Common myeloid progenitor, CD34-positive (primary cell): ENCODE data around the gene SMIM5.
"Not testable (repeated sequence)": the region's sequence is repeated elsewhere in the genome, so short reads cannot be mapped to it uniquely, and the experiment has no call there.

Experiments used
- CTCF ChIA-PET: fragments of 350-600 bp; sonication (Branson Sonifier 250); formaldehyde crosslinking; loops from one replicate; lab custom pipeline; 2021; ENCODE audit warnings: antibody characterized with exemption; lab: Charles Lee
- POLR2A ChIA-PET: fragments of 350-600 bp; sonication (Branson Sonifier 250); formaldehyde crosslinking; loops from one replicate; lab custom pipeline; 2021; ENCODE audit warnings: antibody characterized with exemption; lab: Charles Lee
- DNase-seq, 3 donors: peaks; one replicate each; pipeline versions ENCODE4 v3.0.0 to v3.0.0-alpha.2; 2013
- H3K27ac ChIP-seq, 2 experiments: 1 replicate in 1 of 2; 2 replicates in 1 of 2; pipeline ENCODE4 v1.7.0; 2013; ENCODE audit warnings: inconsistent platforms in 2 of 2, low read length in 2 of 2, mild to moderate bottlenecking in 2 of 2, low read depth in 1 of 2, moderate library complexity in 1 of 2; ENCODE audit not compliant: severe bottlenecking in 2 of 2, insufficient read depth in 1 of 2, poor library complexity in 1 of 2
- H3K27me3 ChIP-seq, 5 experiments: replicated peaks in 2 of 5; 1 replicate in 3 of 5; 2 replicates in 2 of 5; pipeline versions ENCODE4 v1.6.1 to v1.7.0; 2013; ENCODE audit warnings: low read length in 4 of 5, mild to moderate bottlenecking in 2 of 5, moderate library complexity in 2 of 5, inconsistent platforms in 1 of 5; ENCODE audit not compliant: insufficient read depth in 5 of 5, control insufficient read depth in 4 of 5
- H3K36me3 ChIP-seq, 4 experiments: 1 replicate in 2 of 4; 2 replicates in 2 of 4; pipeline versions ENCODE4 v1.6.1 to v1.7.0; 2013; ENCODE audit warnings: low read length in 3 of 4, control low read depth in 1 of 4, mild to moderate bottlenecking in 1 of 4; ENCODE audit not compliant: control insufficient read depth in 4 of 4, insufficient read depth in 4 of 4
- H3K4me1 ChIP-seq, 4 experiments: 1 replicate in 3 of 4; 2 replicates in 1 of 4; pipeline versions ENCODE4 v1.6.1 to v1.7.1; 2013; ENCODE audit warnings: low read length in 3 of 4, mild to moderate bottlenecking in 3 of 4, control low read depth in 1 of 4, inconsistent platforms in 1 of 4, moderate library complexity in 1 of 4; ENCODE audit not compliant: control insufficient read depth in 4 of 4, insufficient read depth in 4 of 4; ENCODE audit errors: control extremely low read depth in 1 of 4
- H3K4me3 ChIP-seq, 7 experiments: 1 replicate in 4 of 7; 2 replicates in 3 of 7; pipeline versions ENCODE4 v1.5.1 to v1.7.0; 2013; ENCODE audit warnings: mild to moderate bottlenecking in 7 of 7, low read length in 6 of 7, moderate library complexity in 6 of 7, inconsistent platforms in 2 of 7, low read depth in 2 of 7, control low read depth in 1 of 7; ENCODE audit not compliant: insufficient read depth in 4 of 7, control insufficient read depth in 1 of 7; ENCODE audit errors: extremely low read depth in 1 of 7
- H3K9me3 ChIP-seq, 5 experiments: 1 replicate in 4 of 5; 2 replicates in 1 of 5; pipeline versions ENCODE4 v1.6.1 to v1.7.1; 2013; ENCODE audit warnings: low read length in 4 of 5, mild to moderate bottlenecking in 2 of 5, inconsistent platforms in 1 of 5, low read depth in 1 of 5, moderate library complexity in 1 of 5; ENCODE audit not compliant: control insufficient read depth in 4 of 5, insufficient read depth in 2 of 5; ENCODE audit errors: control extremely low read depth in 1 of 5
- WGBS: methylation state at CpG from one replicate; pipeline ENCODE4 v1.1.5; 2013; ENCODE audit not compliant: insufficient coverage; 5-methylcytosine and 5-hydroxymethylcytosine counted together

The SMIM5 gene

DNA sequence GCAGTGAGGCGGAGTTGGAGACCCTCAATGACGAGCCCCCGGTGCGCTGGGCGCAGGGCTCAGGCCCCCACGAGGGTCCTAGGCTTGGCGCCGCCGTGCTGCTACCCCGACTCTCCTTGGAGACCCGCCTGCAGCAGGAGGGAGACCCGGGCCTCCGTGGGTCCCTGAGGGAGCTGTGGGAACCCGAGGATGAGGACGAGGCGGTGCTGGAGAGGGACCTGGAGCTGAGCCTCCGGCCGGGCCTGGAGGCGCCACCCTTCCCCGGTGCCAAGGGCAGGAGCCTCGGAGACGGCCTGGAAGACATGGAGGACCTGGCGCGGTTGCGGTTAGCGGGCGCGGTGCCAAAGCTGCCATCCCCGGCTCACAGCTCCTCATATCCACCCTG, 43.3 kb upstream of the SMIM5 start:
- POLR2A ChIA-PET: no interaction called here
- WGBS: 86% methylated on average over 24 of the region's 29 CpGs
- no peaks in the 10 kb centered on the region for H3K9me3 ChIP-seq
- H3K4me3 ChIP-seq: peak overlapping the region in 6 of 7 experiments; percentile 13 to 77 (median 64)
- peaks cover 5 to 30% (median 24%) of the 10 kb centered on the region in 4 experiments for H3K4me1 ChIP-seq
- H3K27ac ChIP-seq: no peak overlapping the region
- CTCF ChIA-PET: interaction anchor here (1.2 to 4.0 kb wide), 5 partner anchors 9 to 161 kb away, joined by 3 to 18 read pairs (median 6); partner anchors contain the start of gene TSEN54
- DNase-seq: no peak
- H3K36me3 ChIP-seq: peaks cover 2 to 35% (median 27%) of the 10 kb centered on the region in 4 experiments
- H3K27me3 ChIP-seq: no peaks in the 10 kb centered on the region

GRCh38 chr17:75590314-75590761, 42.9 kb upstream of the SMIM5 start:
- ChIA-PET POLR2A (interaction anchor here (0.7 kb wide), 1 partner anchor 268 kb away, joined by 3 read pairs; no protein-coding TSS in a partner anchor), CTCF (interaction anchor here (0.7 to 4.0 kb wide), 6 partner anchors 9 to 160 kb away, joined by 3 to 18 read pairs (median 4); partner anchors contain the start of gene TSEN54)
- DNase-seq: no peak
- Histone ChIP-seq H3K27me3 (no peaks in the 10 kb centered on the region), H3K4me1 (peaks cover 5 to 30% (median 24%) of the 10 kb centered on the region in 4 experiments), H3K4me3 (peak overlapping the region in 2 of 7 experiments; percentile 68 to 77), H3K27ac (no peak overlapping the region), H3K9me3 (no peaks in the 10 kb centered on the region), H3K36me3 (peaks cover 2 to 40% (median 27%) of the 10 kb centered on the region in 4 experiments)
- WGBS: 100% methylated on average over 4 of the region's 8 CpGs

- DNase-seq: no peak
- Histone ChIP-seq H3K36me3 (peaks cover 2 to 41% (median 28%) of the 10 kb centered on the region in 4 experiments), H3K4me1 (peaks cover 5 to 30% (median 24%) of the 10 kb centered on the region in 4 experiments), H3K27me3 (no peaks in the 10 kb centered on the region), H3K9me3 (no peaks in the 10 kb centered on the region), H3K27ac (no peak overlapping the region), H3K4me3 (no peak overlapping the region)
- CTCF ChIA-PET: interaction anchor here (0.7 to 4.0 kb wide), 7 partner anchors 11 to 159 kb away, joined by 3 to 18 read pairs (median 3); no protein-coding TSS in a partner anchor
- 94% methylated on average over 12 of the region's 12 CpGs for WGBS
- POLR2A ChIA-PET: interaction anchor here (0.7 to 1.0 kb wide), 2 partner anchors 66 to 268 kb away, joined by 3 to 4 read pairs; partner anchors contain the start of gene LLGL2
These were observed 42.1 kb upstream of the SMIM5 start for GRCh38 chr17:75590849-75591721.

- WGBS: 100% methylated on average over 4 of the region's 7 CpGs
- H3K36me3 ChIP-seq: peaks cover 2 to 45% (median 30%) of the 10 kb centered on the region in 4 experiments
- no peaks in the 10 kb centered on the region for H3K27me3 ChIP-seq
- H3K27ac ChIP-seq: no peak overlapping the region
- no peaks in the 10 kb centered on the region for H3K9me3 ChIP-seq
- ChIA-PET POLR2A (interaction anchor here (1.0 kb wide), 1 partner anchor 67 kb away, joined by 4 read pairs; the partner anchor contains the start of gene LLGL2), CTCF (interaction anchor here (1.0 to 4.0 kb wide), 4 partner anchors 10 to 87 kb away, joined by 3 to 18 read pairs (median 3); no protein-coding TSS in a partner anchor)
- peaks cover 5 to 28% (median 23%) of the 10 kb centered on the region in 4 experiments for H3K4me1 ChIP-seq
- H3K4me3 ChIP-seq: no peak overlapping the region
- DNase-seq: no peak
These were observed 41.4 kb upstream of the SMIM5 start for GRCh38 chr17:75591722-75592302.

DNA sequence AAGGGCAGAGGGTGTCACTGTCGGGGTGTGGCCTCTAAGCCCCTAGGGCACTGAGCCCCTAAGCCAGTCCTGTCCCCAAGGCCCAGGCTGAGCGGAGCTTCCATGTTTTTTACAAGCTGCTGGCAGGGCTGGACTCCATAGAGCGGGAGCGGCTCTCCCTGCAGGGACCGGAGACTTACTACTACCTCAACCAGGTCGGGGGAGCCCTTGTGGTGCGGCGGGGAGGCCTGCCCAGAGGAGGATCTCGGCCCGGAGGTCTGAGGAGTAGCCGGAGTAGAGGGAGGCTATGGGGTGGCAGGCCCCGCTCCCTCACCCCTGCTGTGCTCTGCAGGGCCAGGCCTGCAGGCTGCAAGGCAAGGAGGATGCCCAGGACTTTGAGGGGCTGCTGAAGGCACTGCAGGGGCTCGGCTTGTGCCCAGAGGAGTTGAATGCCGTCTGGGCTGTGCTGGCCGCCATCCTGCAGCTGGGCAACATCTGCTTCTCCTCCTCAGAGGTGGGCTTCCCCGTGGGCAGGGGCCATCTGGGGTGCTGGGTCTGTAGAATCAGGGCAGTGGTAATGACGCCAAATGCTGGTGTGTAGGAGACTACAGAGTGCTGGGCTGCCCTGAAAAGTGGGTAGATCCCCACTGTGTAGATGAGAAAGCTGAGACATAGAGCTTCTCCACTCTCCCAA, 40.8 kb upstream of the SMIM5 start:
- Histone ChIP-seq H3K27ac (no peak overlapping the region), H3K36me3 (peaks cover 2 to 50% (median 33%) of the 10 kb centered on the region in 4 experiments), H3K9me3 (no peaks in the 10 kb centered on the region), H3K4me1 (peaks cover 0 to 21% (median 16%) of the 10 kb centered on the region in 4 experiments), H3K4me3 (no peak overlapping the region), H3K27me3 (no peaks in the 10 kb centered on the region)
- WGBS: 98% methylated on average over 16 of the region's 17 CpGs
- ChIA-PET POLR2A (no interaction called here), CTCF (interaction anchor here (0.8 to 4.0 kb wide), 4 partner anchors 9 to 157 kb away, joined by 3 to 18 read pairs (median 3); no protein-coding TSS in a partner anchor)
- DNase-seq: no peak

DNA sequence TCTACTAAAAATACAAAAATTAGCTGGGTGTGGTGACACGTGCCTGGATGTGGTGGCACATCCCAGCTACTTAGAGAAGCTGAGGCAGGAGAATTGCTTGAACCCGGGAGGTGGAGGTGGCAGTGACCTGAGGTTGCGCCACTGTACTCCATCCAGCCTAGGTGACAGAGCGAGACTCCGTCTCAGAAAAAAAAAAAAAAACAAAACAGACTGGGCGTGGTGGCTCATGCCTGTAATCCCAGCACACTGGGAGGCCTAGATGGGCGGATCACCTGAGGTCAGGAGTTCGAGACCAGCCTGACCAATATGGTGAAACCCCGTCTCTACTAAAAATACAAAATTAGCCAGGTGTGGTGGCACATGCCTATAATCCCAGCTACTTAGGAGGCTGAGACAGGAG, 39.8 kb upstream of the SMIM5 start:
- CTCF ChIA-PET: interaction anchor here (1.2 to 4.0 kb wide), 2 partner anchors 8 to 156 kb away, joined by 3 to 18 read pairs; no protein-coding TSS in a partner anchor
- Histone ChIP-seq H3K4me1 (peaks cover 0 to 15% (median 12%) of the 10 kb centered on the region in 4 experiments), H3K36me3 (peaks cover 2 to 50% (median 33%) of the 10 kb centered on the region in 4 experiments)
- WGBS: 100% methylated on average over 7 of the region's 9 CpGs
- POLR2A ChIA-PET, DNase-seq, H3K27me3 ChIP-seq, H3K27ac ChIP-seq, H3K4me3 ChIP-seq, H3K9me3 ChIP-seq: not testable (repeated sequence)
